ENCODE measurements around the gene MRFAP1. TPM values are rescaled to one million over a fixed set of nuclear protein-coding genes. Genes with fewer than 3 reads are reported as not detected.

MRFAP1 gene
- total and polyA plus RNA-seq, 2 of the 4 experiments (the other 2 are of a cell fraction) = 65.4 to 268 TPM

GRCh38 chr4:6688879-6689505 lies 48.5 kb downstream of the MRFAP1 start:
- peak overlapping the region; percentile 89 for H2AK5ac ChIP-seq (ENCODE audit: low read depth, low read length)
- intact Hi-C loops (cut with micrococcal nuclease) (no loop called here), in situ Hi-C loops (cut with MboI; ENCODE audit: low sequenced_read_pairs) (no loop called here), dilution Hi-C loops (cut with HindIII; ENCODE audit: low sequenced_read_pairs, unreplicated experiment) (no loop called here)
- H4K5ac ChIP-seq (ENCODE audit: low read depth, low read length) = peak overlapping the region; percentile 95
- H3K14ac ChIP-seq (replicated peaks; ENCODE audit: low read depth, low read length) = peak overlapping the region; percentile 84
- H2AFZ ChIP-seq (replicated peaks; ENCODE audit: low read length, poor library complexity) = peak overlapping the region; percentile 91
- no peaks in the 10 kb centered on the region for H3K27me3 ChIP-seq (ENCODE audit: control insufficient read depth, insufficient read depth, low read length)
- H2BK120ac ChIP-seq (ENCODE audit: low read depth, low read length) = peak overlapping the region; percentile 87
- no peaks in the 10 kb centered on the region for H3K9me3 ChIP-seq (ENCODE audit: control insufficient read depth, insufficient read depth, low read length)
- ATAC-seq (ENCODE audit: low read depth) = peak; percentile 93
- H4K91ac ChIP-seq (ENCODE audit: insufficient read depth, low read depth, low read length) = peak overlapping the region; percentile 89
- H3K79me1 ChIP-seq (ENCODE audit: low read depth in 1 of 2, low read length in 2 of 2) = peaks cover 0 to 10% of the 10 kb centered on the region in 2 experiments; a peak in 1 of 4 replicates
- H2BK5ac ChIP-seq (ENCODE audit: low read depth, low read length, poor library complexity, severe bottlenecking) = peak overlapping the region; percentile 78
- no CpG with 5 or more reads among the region's 23 CpGs for WGBS, 2 experiments (ENCODE audit: extremely low coverage in 2 of 2, insufficient read length in 1 of 2)
- peaks cover 16% of the 10 kb centered on the region; the same call in 1 of the 2 replicates for H3K9me1 ChIP-seq (ENCODE audit: insufficient read depth, low read length)
- peak; percentile 94 for DNase-seq
- no peaks in the 10 kb centered on the region for H4K20me1 ChIP-seq (ENCODE audit: insufficient read depth, low read length)
- H3K4me2 ChIP-seq (ENCODE audit: low read depth, low read length) = peak overlapping the region; percentile 70
- peak overlapping the region; percentile 41 to 97 for H4K8ac ChIP-seq (ENCODE audit: low read depth in 2 of 2, low read length in 2 of 2)
- peak overlapping the region; percentile 78 for H3K18ac ChIP-seq (ENCODE audit: low read depth, low read length)
- peak overlapping the region; percentile 39; the same call in 2 of the 3 replicates for H2BK15ac ChIP-seq (ENCODE audit: low read depth, low read length)
- ChIA-PET POLR2A (ENCODE audit: unreplicated experiment) (no interaction called here), CTCF (interaction anchor here (1.2 kb wide), 1 partner anchor 20 kb away, joined by 3 read pairs; the partner anchor contains the start of gene MRFAP1L1)
- peaks cover 23% of the 10 kb centered on the region for H3K4me1 ChIP-seq (ENCODE audit: control insufficient read depth, insufficient read depth, low read length)
- peak overlapping the region; percentile 47 for H3K9ac ChIP-seq (ENCODE audit: low read depth, low read length)
- peak overlapping the region; percentile 85 for H3K27ac ChIP-seq (ENCODE audit: insufficient read depth, low read length)
- H3K56ac ChIP-seq (ENCODE audit: extremely low read depth, insufficient read depth, low read length) = peak overlapping the region; percentile 27; the same call in 1 of the 2 replicates
- H2BK20ac ChIP-seq (ENCODE audit: low read depth, low read length) = peak overlapping the region; percentile 63
- no TSS peak for BruUV-seq (replicated peaks)
- no peaks in the 10 kb centered on the region for H3K36me3 ChIP-seq (ENCODE audit: control insufficient read depth, insufficient read depth, low read length)
- no peak overlapping the region for H3K4me3 ChIP-seq (ENCODE audit: insufficient read depth, low read depth, low read length)
- H3K4ac ChIP-seq (ENCODE audit: low read depth, low read length) = peak overlapping the region; percentile 86
- peak overlapping the region; percentile 80 for H2AK9ac ChIP-seq (replicated peaks; ENCODE audit: low read depth, low read length, poor library complexity)
- peak overlapping the region; percentile 67 for H3K23ac ChIP-seq (ENCODE audit: low read depth, low read length)
- TF ChIP-seq ELK1 (IDR thresholded peaks at IDR 0.05; ENCODE audit: borderline replicate concordance, low read depth, low read length) (no peak), MAFK (IDR thresholded peaks at IDR 0.05; ENCODE audit: low read depth, low read length) (no peak), RCOR1 (IDR thresholded peaks at IDR 0.05; ENCODE audit: insufficient replicate concordance, low read length) (no peak), MAZ (IDR thresholded peaks at IDR 0.05; ENCODE audit: borderline replicate concordance, low read depth, low read length) (no peak), RAD21 (IDR thresholded peaks at IDR 0.05; ENCODE audit: low read length) (peak; percentile 23; the same call in 1 of the 2 replicates), FOS (IDR thresholded peaks at IDR 0.05; ENCODE audit: low read depth, low read length) (peak; percentile 81), CEBPB (IDR thresholded peaks at IDR 0.05; ENCODE audit: low read depth, low read length) (no peak), CTCF (conservative IDR thresholded peaks at IDR 0.05; ENCODE audit: low read depth, low read length) (peak; percentile 1; the same call in 1 of the 2 replicates), SMC3 (IDR thresholded peaks at IDR 0.05; ENCODE audit: low read depth, low read length) (peak; percentile 30; the same call in 1 of the 2 replicates), RFX5 (IDR thresholded peaks at IDR 0.05; ENCODE audit: low read depth, low read length) (no peak; the same call in 1 of the 2 replicates), POLR2A (IDR thresholded peaks at IDR 0.05; ENCODE audit: low read depth, low read length) (no peak), USF2 (IDR thresholded peaks at IDR 0.05; ENCODE audit: low read depth, low read length) (peak; percentile 60; the same call in 1 of the 2 replicates), BHLHE40 (IDR thresholded peaks at IDR 0.05; ENCODE audit: low read depth, low read length) (peak; percentile 32; the same call in 1 of the 2 replicates), CHD1 (IDR thresholded peaks at IDR 0.05; ENCODE audit: low read depth, low read length) (no peak)
